H1 (cell line): ENCODE data around the gene FAM53A.

ENCODE experiments used
- CBX8 ChIP-seq: fragments of 300-800, 300-1000 bp; sonication (generic); IDR thresholded peaks from 2 replicates; pipeline ENCODE4 v1.7.1; 2016; ENCODE audit warnings: low read depth, low read length, borderline replicate concordance
- CEBPB ChIP-seq: IDR thresholded peaks from 2 replicates; pipeline ENCODE4 v1.6.1; 2012; ENCODE audit warnings: low read depth, low read length
- CREB1 ChIP-seq: IDR thresholded peaks from 2 replicates; pipeline ENCODE4 v1.6.1; 2012; ENCODE audit warnings: inconsistent platforms
- CTCF ChIP-seq, 3 experiments: IDR thresholded peaks; 1 replicate in 2 of 3; 2 replicates in 1 of 3; pipeline versions ENCODE4 v1.5.1 to v1.6.1; 2011; ENCODE audit warnings: low read length in 3 of 3, mild to moderate bottlenecking in 3 of 3, inconsistent platforms in 2 of 3, low read depth in 1 of 3, moderate library complexity in 1 of 3; ENCODE audit not compliant: insufficient read depth in 1 of 3; ENCODE audit errors: control extremely low read depth in 1 of 3
- EZH2 ChIP-seq: fragments of 200-600 bp; sonication (generic); IDR thresholded peaks from 2 replicates; pipeline ENCODE4 v1.7.1; 2012; ENCODE audit warnings: low read depth, mild to moderate bottlenecking, moderate library complexity, low read length, inconsistent platforms; ENCODE audit not compliant: severe bottlenecking
- GABPA ChIP-seq: IDR thresholded peaks from 2 replicates; pipeline ENCODE4 v1.6.1; 2011; ENCODE audit warnings: mild to moderate bottlenecking, low read length, moderate library complexity, borderline replicate concordance; ENCODE audit not compliant: insufficient read depth
- KDM1A ChIP-seq: fragments of 200-600, 300-600 bp; sonication (generic); IDR thresholded peaks from 2 replicates; pipeline ENCODE4 v1.7.1; 2016; ENCODE audit warnings: mild to moderate bottlenecking, low read length, borderline replicate concordance
- POLR2A ChIP-seq, 2 experiments: IDR thresholded peaks; 1 replicate in 1 of 2; 2 replicates in 1 of 2; pipeline ENCODE4 v1.6.1; 2011; ENCODE audit warnings: low read depth in 2 of 2, low read length in 2 of 2, mild to moderate bottlenecking in 2 of 2; ENCODE audit errors: control extremely low read depth in 1 of 2
- POLR2AphosphoS5 ChIP-seq: IDR thresholded peaks from 2 replicates; pipeline ENCODE4 v1.6.1; 2011; ENCODE audit warnings: low read depth, low read length
- RNF2 ChIP-seq: fragments of 200-900, 300-1000 bp; sonication (generic); IDR thresholded peaks from 2 replicates; pipeline ENCODE4 v1.7.1; 2016; ENCODE audit warnings: borderline replicate concordance, low read depth, mild to moderate bottlenecking, antibody characterized with exemption, low read length; ENCODE audit not compliant: poor library complexity, severe bottlenecking; ENCODE audit errors: missing control alignments
- SIRT6 ChIP-seq: IDR thresholded peaks from one replicate; pipeline ENCODE4 v1.7.1; 2012; ENCODE audit warnings: low read length, inconsistent platforms
- SUZ12 ChIP-seq: fragments of 200-600 bp; sonication (generic); IDR thresholded peaks from 2 replicates; pipeline ENCODE4 v1.6.1; 2012; ENCODE audit warnings: mild to moderate bottlenecking, inconsistent platforms, low read length, moderate library complexity, mixed read lengths

GRCh38 chr4:1716065-1716945 is 32.2 kb upstream of the FAM53A start:
- TF ChIP-seq CTCF (IDR thresholded peaks at IDR 0.05; ENCODE audit: control extremely low read depth in 1 of 3, insufficient read depth in 1 of 3, low read depth in 1 of 3, low read length in 3 of 3) (no peak), SIRT6 (no peak), CBX8 (no peak), POLR2AphosphoS5 (no peak), POLR2A (IDR thresholded peaks at IDR 0.05; ENCODE audit: control extremely low read depth in 1 of 2, low read depth in 2 of 2, low read length in 2 of 2) (no peak), GABPA (no peak), CREB1 (no peak), RNF2 (no peak), EZH2 (no peak), KDM1A (no peak), CEBPB (no peak), SUZ12 (no peak)
